Measurements from ENCODE around the gene LDLRAD4. TPM values are rescaled to one million over a fixed set of nuclear protein-coding genes. Genes with fewer than 3 reads are reported as not detected.
A peak's percentile ranks its signal among the peaks of the same experiment; 100 is the strongest.

The LDLRAD4 gene
- total and polyA plus RNA-seq, 2 donors (not counting 1 experiment from before 2014, with no cell fraction given), result 13.9 to 35.7 TPM

- ChIA-PET POLR2A (no interaction called here), CTCF (interaction anchor here (0.5 kb wide), 1 partner anchor 337 kb away, joined by 3 read pairs; no protein-coding TSS in a partner anchor)
- Mint-ChIP-seq H3K4me3 (peak overlapping the region; percentile 72), H3K4me1 (peaks cover 19% of the 10 kb centered on the region), H3K27me3 (peaks cover 64% of the 10 kb centered on the region), H3K9me3 (ENCODE audit: insufficient read depth) (no peaks in the 10 kb centered on the region), H3K27ac (no peak overlapping the region)
- peak overlapping the region; percentile 60 for H3K9ac ChIP-seq (ENCODE audit: low read length)
- no peaks in the 10 kb centered on the region for H3K36me3 ChIP-seq (replicated peaks in 1 of 2; ENCODE audit: control extremely low read depth in 1 of 2, control insufficient read depth in 1 of 2, extremely low read depth in 1 of 2, insufficient read depth in 2 of 2, low read length in 1 of 2)
- no peaks in the 10 kb centered on the region for H4K20me1 ChIP-seq (ENCODE audit: control insufficient read depth, insufficient read depth, low read length, poor library complexity, severe bottlenecking)
- peaks cover 20 to 24% of the 10 kb centered on the region in 2 donors for H3K4me1 ChIP-seq (ENCODE audit: control insufficient read depth in 2 of 2, insufficient read depth in 2 of 2, low read length in 2 of 2)
- WGBS (ENCODE audit: insufficient coverage), result 5% methylated on average over 14 of the region's 15 CpGs
- no peaks in the 10 kb centered on the region for H3K79me2 ChIP-seq (ENCODE audit: control insufficient read depth, insufficient read depth, low read length)
- H3K27me3 ChIP-seq (replicated peaks in 1 of 4; ENCODE audit: control extremely low read depth in 1 of 4, control insufficient read depth in 3 of 4, insufficient read depth in 4 of 4, low read length in 3 of 4), result peaks cover 0 to 49% (median 21%) of the 10 kb centered on the region in 4 experiments
- no peak overlapping the region for H3K27ac ChIP-seq (ENCODE audit: low read length in 2 of 2)
- TF ChIP-seq EZH2 (IDR thresholded peaks at IDR 0.05; ENCODE audit: borderline replicate concordance, insufficient read depth, low read depth, low read length, poor library complexity, severe bottlenecking), result no peak
- TF ChIP-seq CTCF (IDR thresholded peaks at IDR 0.05), result no peak
- peak overlapping the region; percentile 41 for H2AFZ ChIP-seq (ENCODE audit: insufficient read depth, low read depth, low read length, poor library complexity, severe bottlenecking)
- no peak for DNase-seq
- peak overlapping the region; percentile 92 for H3K4me2 ChIP-seq (replicated peaks; ENCODE audit: low read depth, low read length, poor library complexity, severe bottlenecking)
- intact Hi-C loops (cut with micrococcal nuclease), result no loop called here
- H3K4me3 ChIP-seq (ENCODE audit: control extremely low read depth in 1 of 5, extremely low read depth in 1 of 5, insufficient read depth in 1 of 5, low read depth in 2 of 5, low read length in 4 of 5), result peak overlapping the region in 4 of 5 experiments; percentile 19 to 60 (median 52)
- no peak for ATAC-seq (ENCODE audit: low read depth)
- H3K9me3 ChIP-seq (ENCODE audit: control extremely low read depth in 1 of 3, control insufficient read depth in 2 of 3, insufficient read depth in 1 of 3, low read length in 2 of 3), result no peaks in the 10 kb centered on the region
Measured at GRCh38 chr18:13218997-13219396, 437 bp downstream of the LDLRAD4 start.

GRCh38 chr18:13219593-13220159 is 1.1 kb downstream of the LDLRAD4 start:
- peaks cover 20 to 24% of the 10 kb centered on the region in 2 donors for H3K4me1 ChIP-seq (ENCODE audit: control insufficient read depth in 2 of 2, insufficient read depth in 2 of 2, low read length in 2 of 2)
- Mint-ChIP-seq H3K4me1 (peaks cover 19% of the 10 kb centered on the region), H3K4me3 (peak overlapping the region; percentile 72)

More at GRCh38 chr18:13219593-13220159, 1.1 kb downstream of the LDLRAD4 start:
- Mint-ChIP-seq H3K27me3 (peaks cover 57% of the 10 kb centered on the region), H3K9me3 (ENCODE audit: insufficient read depth) (no peaks in the 10 kb centered on the region), H3K27ac (no peak overlapping the region)
- Histone ChIP-seq H3K27me3 (replicated peaks in 1 of 4; ENCODE audit: control extremely low read depth in 1 of 4, control insufficient read depth in 3 of 4, insufficient read depth in 4 of 4, low read length in 3 of 4) (peaks cover 0 to 45% (median 20%) of the 10 kb centered on the region in 4 experiments), H3K4me2 (replicated peaks; ENCODE audit: low read depth, low read length, poor library complexity, severe bottlenecking) (no peak overlapping the region), H2AFZ (ENCODE audit: insufficient read depth, low read depth, low read length, poor library complexity, severe bottlenecking) (no peak overlapping the region), H3K27ac (ENCODE audit: low read length in 2 of 2) (no peak overlapping the region), H3K79me2 (ENCODE audit: control insufficient read depth, insufficient read depth, low read length) (no peaks in the 10 kb centered on the region), H3K4me3 (ENCODE audit: control extremely low read depth in 1 of 5, extremely low read depth in 1 of 5, insufficient read depth in 1 of 5, low read depth in 2 of 5, low read length in 4 of 5) (no peak overlapping the region), H4K20me1 (ENCODE audit: control insufficient read depth, insufficient read depth, low read length, poor library complexity, severe bottlenecking) (no peaks in the 10 kb centered on the region), H3K36me3 (replicated peaks in 1 of 2; ENCODE audit: control extremely low read depth in 1 of 2, control insufficient read depth in 1 of 2, extremely low read depth in 1 of 2, insufficient read depth in 2 of 2, low read length in 1 of 2) (no peaks in the 10 kb centered on the region), H3K9ac (ENCODE audit: low read length) (no peak overlapping the region), H3K9me3 (ENCODE audit: control extremely low read depth in 1 of 3, control insufficient read depth in 2 of 3, insufficient read depth in 1 of 3, low read length in 2 of 3) (no peaks in the 10 kb centered on the region)
- no peak for DNase-seq
- CTCF ChIA-PET, result no interaction called here
- WGBS (ENCODE audit: insufficient coverage), result 0% methylated on average over 2 of the region's 4 CpGs
- intact Hi-C loops (cut with micrococcal nuclease), result no loop called here
- TF ChIP-seq CTCF (IDR thresholded peaks at IDR 0.05) (no peak), EZH2 (IDR thresholded peaks at IDR 0.05; ENCODE audit: borderline replicate concordance, insufficient read depth, low read depth, low read length, poor library complexity, severe bottlenecking) (no peak)
- POLR2A ChIA-PET, result no interaction called here
- ATAC-seq (ENCODE audit: low read depth), result no peak
